HUDEP-2 (cell line): ENCODE results near the gene ALG12.
A peak's percentile ranks its signal among the peaks of the same experiment; 100 is the strongest.

ENCODE experiments used
- DNase-seq, 76 experiments: peaks; one replicate each; lab custom pipeline; 2025; ENCODE audit not compliant: unreplicated experiment in 76 of 76; lab: John Stamatoyannopoulos, UW

Gene ALG12

DNA sequence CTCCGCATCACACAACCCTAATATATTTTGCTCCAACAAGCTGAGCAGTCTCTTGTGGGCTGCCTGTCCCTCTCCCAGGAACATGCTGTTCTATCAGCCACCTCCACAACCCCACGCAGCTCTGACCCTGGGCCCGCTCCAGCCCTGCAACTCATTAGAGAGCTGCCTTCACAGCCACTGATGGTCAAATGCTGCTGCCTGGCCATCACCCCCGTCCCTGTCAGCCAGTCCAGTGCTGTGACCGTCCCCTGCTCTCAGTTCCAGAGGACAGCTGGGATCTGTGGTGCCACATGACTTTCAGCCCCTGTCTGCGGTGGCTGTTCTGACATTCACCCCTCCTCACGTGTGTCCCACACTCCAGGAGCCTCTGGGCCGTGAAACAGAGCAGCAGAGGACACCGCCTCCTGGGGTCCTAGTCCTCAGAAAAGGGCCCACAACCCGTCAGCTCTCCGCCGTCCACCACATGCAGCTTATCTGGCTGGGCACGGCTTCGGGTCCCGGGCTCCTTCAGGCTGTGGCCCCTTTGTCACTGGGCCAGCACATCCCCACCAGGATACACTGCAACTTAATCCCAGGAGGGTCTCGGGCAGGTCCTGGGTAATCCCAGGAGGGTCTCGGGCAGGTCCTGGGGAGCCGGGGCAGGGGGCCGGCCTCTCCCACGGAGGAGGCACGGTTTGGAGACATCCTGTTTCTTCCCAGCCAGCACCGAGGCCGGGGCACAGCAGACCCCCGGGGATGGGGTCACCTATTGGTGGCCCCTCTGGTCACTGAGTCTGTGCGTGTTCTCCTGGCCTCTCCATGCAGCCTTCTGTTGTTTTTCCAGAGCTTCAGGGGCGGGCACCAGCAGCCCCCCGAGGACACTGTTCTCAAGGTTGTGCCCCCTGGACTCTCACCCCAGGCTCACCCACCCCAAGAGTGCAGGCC, 15.3 kb upstream of the ALG12 start:
- peak in 1 of 76 experiments; percentile 12 for DNase-seq

GRCh38 chr22:49930596-49931412, 12.6 kb upstream of the ALG12 start:
- peak in 70 of 76 experiments; percentile 11 to 81 (median 55) for DNase-seq

GRCh38 chr22:49929994-49930575, 11.8 kb upstream of the ALG12 start:
- DNase-seq: no peak

DNA sequence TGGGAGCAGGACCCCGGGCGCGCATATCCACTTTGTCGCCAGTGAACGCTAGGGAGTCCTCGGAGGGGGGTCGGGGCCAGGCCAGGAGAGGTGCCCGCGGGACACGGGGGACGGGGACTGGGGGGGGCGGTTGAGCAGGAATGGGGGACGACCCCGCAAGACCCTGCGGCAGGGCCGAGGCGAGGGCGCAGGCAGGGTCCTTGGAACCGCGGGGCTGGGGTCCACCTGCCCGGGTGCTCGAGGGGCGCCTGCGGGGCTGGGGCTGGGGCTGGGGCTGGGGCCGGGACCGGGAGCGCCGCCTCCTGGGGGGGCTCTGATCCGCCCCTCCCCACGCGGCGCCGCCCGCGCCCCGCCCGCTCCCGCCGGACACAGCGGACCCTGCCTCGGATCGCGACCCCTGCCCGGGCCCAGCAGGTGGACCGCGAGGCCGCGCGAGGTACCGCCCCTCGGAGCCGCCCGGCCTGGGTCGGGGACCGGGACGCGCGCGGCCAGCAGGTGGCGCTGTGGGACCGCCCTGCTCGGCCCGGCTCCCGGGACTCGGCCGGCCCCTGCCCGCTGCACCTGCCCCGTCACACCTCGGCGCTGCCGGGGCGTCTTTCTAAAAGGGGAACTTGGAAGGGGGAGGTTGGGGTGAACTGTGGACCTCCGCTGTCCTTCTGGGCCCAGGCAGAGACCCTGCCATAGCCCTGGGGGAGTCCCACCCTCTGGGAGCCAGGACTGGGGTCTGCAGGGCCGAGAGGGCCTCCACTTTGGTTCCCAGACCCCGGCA, 11.2 kb upstream of the ALG12 start:
- DNase-seq: peak in 37 of 76 experiments; percentile 2 to 65 (median 28)

GRCh38 chr22:49928555-49929210, 10.4 kb upstream of the ALG12 start:
- no peak for DNase-seq

GRCh38 chr22:49928185-49928495, 9.9 kb upstream of the ALG12 start:
- no peak for DNase-seq

DNA sequence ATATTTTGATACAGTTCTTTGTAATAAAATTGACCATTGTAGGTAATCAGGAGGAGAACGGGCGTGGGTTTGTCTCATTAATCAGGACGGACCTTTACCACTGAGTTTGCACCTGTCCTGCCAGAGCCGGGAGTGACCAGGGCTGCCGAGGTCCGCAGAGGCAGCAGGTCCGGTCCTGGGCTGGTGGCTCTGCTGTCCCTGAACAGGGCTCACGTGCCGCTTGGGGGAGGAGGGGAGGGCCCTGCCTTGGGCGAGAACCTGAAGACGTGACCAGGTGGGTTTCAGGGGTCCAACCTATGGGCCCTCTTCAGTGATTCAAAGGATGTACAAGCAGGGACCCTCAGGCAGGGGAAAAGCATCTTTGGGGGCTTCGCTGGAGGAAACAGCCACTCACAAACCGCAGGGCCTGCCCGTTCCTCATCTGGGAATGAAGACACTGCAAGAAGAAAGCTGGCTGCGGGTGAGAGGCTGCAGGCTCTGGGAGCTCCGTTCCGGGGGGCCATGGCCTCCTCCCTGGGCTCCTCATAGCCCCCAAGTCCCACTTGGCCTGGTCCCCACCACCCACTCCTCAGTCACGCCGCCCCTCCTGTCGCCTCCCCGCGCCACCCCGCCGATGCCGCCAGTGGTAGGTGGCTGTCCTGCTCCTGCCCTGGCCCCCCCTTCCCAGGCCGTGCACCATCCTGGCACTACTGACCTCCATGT, 9.4 kb upstream of the ALG12 start:
- no peak for DNase-seq

GRCh38 chr22:49926916-49927315, 8.7 kb upstream of the ALG12 start:
- DNase-seq: no peak

DNA sequence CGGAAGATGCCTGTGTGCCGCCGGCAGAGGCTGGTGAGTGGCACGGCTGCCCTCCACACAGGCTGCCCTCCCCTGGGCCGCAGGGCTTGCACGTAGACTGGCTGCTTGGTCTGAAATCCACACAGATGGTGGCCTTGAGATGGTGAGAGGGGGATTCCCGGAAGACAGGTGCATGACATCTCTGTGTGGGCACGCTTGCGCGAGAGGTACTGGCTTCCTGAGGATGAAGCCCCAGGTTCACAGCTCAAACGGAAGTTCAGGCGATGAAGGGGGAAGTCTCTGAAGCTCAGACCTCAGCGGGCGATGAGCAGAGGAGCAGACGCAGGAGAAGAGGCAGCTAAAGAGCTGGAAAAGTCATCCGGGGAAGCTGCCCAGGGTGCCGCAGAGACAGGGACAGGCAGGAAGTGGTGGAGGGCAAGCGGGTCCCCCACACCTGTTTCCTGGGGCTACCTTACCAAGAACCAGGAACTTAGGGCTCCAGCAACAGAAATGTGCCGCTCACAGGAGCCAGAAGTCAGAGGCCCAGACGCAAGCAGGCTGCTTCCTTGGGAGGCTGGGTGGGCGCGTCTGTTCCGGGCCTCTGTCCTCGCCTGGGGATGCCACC, 7.4 kb upstream of the ALG12 start:
- DNase-seq: peak in 1 of 76 experiments; percentile 2

- DNase-seq: no peak
Measured at GRCh38 chr22:49924113-49924833, 6.0 kb upstream of the ALG12 start.

DNA sequence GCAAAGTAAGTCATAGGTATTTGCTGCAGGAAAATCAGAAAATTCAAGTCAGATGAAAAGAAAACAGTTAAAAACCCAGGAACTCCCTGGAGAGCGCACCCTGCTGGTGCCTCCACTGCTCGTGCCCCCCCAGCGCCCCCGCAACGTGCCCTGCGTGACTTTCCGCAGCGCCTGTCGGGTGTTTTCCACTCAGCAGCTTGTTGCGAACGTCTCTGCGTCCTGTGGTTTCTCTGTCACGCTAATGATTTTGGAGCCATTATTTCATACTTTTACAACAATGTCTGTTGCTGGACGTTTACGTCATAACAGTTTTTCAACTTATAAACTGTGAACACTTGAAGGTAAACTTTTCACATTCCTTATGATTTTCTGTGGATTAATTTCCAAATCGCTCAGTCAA, 5.2 kb upstream of the ALG12 start:
- DNase-seq: no peak

- DNase-seq: no peak
Measured at GRCh38 chr22:49922926-49923325, 4.7 kb upstream of the ALG12 start.

- no peak for DNase-seq
Measured at GRCh38 chr22:49922484-49922883, 4.2 kb upstream of the ALG12 start.

GRCh38 chr22:49921508-49922278, 3.5 kb upstream of the ALG12 start:
- no peak for DNase-seq

GRCh38 chr22:49920859-49921258, 2.6 kb upstream of the ALG12 start:
- DNase-seq: no peak

DNA sequence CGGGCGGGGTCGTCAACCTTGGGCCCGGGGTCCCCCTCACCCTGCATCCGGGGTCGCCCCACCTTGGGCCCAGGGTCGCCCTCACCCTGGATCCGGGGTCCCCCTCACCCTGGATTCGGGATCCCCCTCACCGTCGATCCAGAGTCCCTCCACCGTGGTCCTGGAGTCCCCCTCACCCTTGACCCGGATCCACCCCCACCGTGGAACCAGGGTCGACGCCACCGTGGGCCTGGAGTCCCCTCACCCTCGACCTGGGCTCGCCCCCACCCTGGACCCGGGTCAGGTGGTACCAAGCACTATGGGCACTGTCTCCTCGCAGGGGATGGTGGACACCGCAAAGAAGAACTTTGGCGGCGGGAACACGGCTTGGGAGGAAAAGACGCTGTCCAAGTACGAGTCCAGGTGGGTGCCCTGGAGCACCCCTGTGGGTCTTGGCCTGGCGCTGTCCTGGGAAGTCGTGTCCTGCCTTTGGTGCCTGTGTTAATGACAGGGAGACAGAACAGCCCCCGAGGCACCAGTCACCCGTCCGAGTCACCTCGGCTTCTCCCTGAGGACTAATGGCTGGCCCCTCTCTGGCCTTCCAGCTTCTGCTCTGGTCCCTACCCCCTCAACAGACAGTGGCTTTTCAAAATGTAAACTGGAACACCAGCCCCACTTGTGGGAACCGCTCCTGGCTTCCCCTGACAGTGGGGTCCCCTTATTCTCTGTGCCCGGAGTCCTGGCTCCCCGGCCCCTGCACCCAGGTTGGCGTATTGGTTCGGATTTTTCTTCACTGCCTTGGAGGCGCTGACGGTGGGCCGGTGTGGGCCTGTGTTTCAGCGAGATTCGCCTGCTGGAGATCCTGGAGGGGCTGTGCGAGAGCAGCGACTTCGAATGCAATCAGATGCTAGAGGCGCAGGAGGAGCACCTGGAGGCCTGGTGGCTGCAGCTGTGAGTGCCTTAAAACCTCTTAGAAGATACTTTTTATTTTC, 958 bp upstream of the ALG12 start:
- DNase-seq: no peak

DNA sequence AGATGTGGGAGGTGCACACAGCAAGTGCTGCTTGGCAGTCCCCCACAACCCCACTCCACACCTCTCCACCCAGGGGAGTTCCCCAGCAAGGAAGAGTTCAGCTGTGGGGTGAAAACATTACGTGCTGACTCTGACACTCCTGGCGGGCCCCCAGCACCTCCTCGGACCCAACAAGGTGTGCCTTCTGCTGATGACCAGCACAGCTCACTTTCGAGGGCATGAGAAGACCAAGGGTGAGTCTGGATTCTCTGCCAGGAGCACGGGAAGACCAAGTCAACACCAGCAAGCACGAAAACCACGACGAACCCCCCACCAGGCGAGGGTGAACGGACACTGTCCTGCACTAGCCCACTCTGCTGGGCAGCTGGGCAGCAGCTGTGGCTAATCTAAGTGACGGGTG, 1.4 kb downstream of the ALG12 start:
- DNase-seq: no peak
